NT2/D1 (cell line): ENCODE data around the gene FBXO5.
"Not testable (repeated sequence)": the region's sequence is repeated elsewhere in the genome, so short reads cannot be mapped to it uniquely, and the experiment has no call there.

ENCODE experiments used
- DNase-seq: peaks from one replicate; pipeline ENCODE4 v3.0.0-alpha.2; 2011; ENCODE audit warnings: low read depth, low spot score
- H3K27me3 ChIP-seq: 2 replicates; pipeline ENCODE4 v1.6.0; 2011; ENCODE audit warnings: mild to moderate bottlenecking; ENCODE audit not compliant: insufficient read length, insufficient read depth
- H3K36me3 ChIP-seq: 2 replicates; pipeline ENCODE4 v1.6.1; 2011; ENCODE audit warnings: mild to moderate bottlenecking, low read length, mixed read lengths; ENCODE audit not compliant: insufficient read depth, insufficient read length
- H3K4me1 ChIP-seq: 2 replicates; pipeline ENCODE4 v1.5.1; 2011; ENCODE audit not compliant: insufficient read depth, insufficient read length
- H3K4me3 ChIP-seq: 2 replicates; pipeline ENCODE4 v1.5.1; 2011; ENCODE audit warnings: low read depth; ENCODE audit not compliant: insufficient read length
- H3K9ac ChIP-seq: 2 replicates; pipeline ENCODE4 v1.6.0; 2011; ENCODE audit warnings: low read depth; ENCODE audit not compliant: insufficient read length
- H3K9me3 ChIP-seq: 2 replicates; pipeline ENCODE4 v1.5.1; 2011; ENCODE audit warnings: mild to moderate bottlenecking, low read length; ENCODE audit not compliant: insufficient read depth
- SUZ12 ChIP-seq: IDR thresholded peaks from 2 replicates; pipeline ENCODE4 v1.6.1; 2011; ENCODE audit not compliant: insufficient read length, insufficient read depth; ENCODE audit errors: extremely low read depth
- YY1 ChIP-seq: IDR thresholded peaks from 2 replicates; pipeline ENCODE4 v1.6.1; 2011; ENCODE audit not compliant: insufficient read length, insufficient read depth
- ZNF274 ChIP-seq: IDR thresholded peaks from 2 replicates; pipeline ENCODE4 v1.6.1; 2011; ENCODE audit warnings: mild to moderate bottlenecking, low read depth, low read length

FBXO5 gene

GRCh38 chr6:152986978-152987377 lies 4.1 kb upstream of the FBXO5 start:
- H3K4me1 ChIP-seq: no peaks in the 10 kb centered on the region
- no peak overlapping the region for H3K4me3 ChIP-seq
- no peaks in the 10 kb centered on the region for H3K27me3 ChIP-seq
- peaks cover 17% of the 10 kb centered on the region for H3K36me3 ChIP-seq
- H3K9me3 ChIP-seq: no peaks in the 10 kb centered on the region
- TF ChIP-seq ZNF274: no peak
- no peak for TF ChIP-seq YY1
- no peak for TF ChIP-seq SUZ12
- no peak overlapping the region for H3K9ac ChIP-seq
- DNase-seq: no peak

- not testable (repeated sequence) for H3K9me3 ChIP-seq, H3K4me1 ChIP-seq, DNase-seq, H3K27me3 ChIP-seq
- H3K4me3 ChIP-seq: peak overlapping the region; percentile 81
- H3K36me3 ChIP-seq: peaks cover 21% of the 10 kb centered on the region
- H3K9ac ChIP-seq: peak overlapping the region; percentile 56
Observed at GRCh38 chr6:152985300-152985699, 2.5 kb upstream of the FBXO5 start.

- Histone ChIP-seq H3K9ac (peak overlapping the region; percentile 21), H3K4me1 (no peaks in the 10 kb centered on the region), H3K4me3 (peak overlapping the region; percentile 81), H3K27me3 (no peaks in the 10 kb centered on the region), H3K9me3 (no peaks in the 10 kb centered on the region), H3K36me3 (peaks cover 21% of the 10 kb centered on the region)
- DNase-seq: no peak
- no peak for TF ChIP-seq SUZ12
- no peak for TF ChIP-seq YY1
- TF ChIP-seq ZNF274: no peak
Observed at GRCh38 chr6:152984513-152984872, 1.7 kb upstream of the FBXO5 start.

GRCh38 chr6:152983637-152984512 lies 1.0 kb upstream of the FBXO5 start:
- Histone ChIP-seq H3K27me3 (no peaks in the 10 kb centered on the region), H3K36me3 (peaks cover 21% of the 10 kb centered on the region), H3K4me3 (peak overlapping the region; percentile 81), H3K4me1 (no peaks in the 10 kb centered on the region), H3K9ac (peak overlapping the region; percentile 89), H3K9me3 (no peaks in the 10 kb centered on the region)
- TF ChIP-seq SUZ12 (no peak), ZNF274 (no peak), YY1 (no peak)
- peak; percentile 84 for DNase-seq

- no peak for DNase-seq
- Histone ChIP-seq H3K4me3 (peak overlapping the region; percentile 80), H3K4me1 (no peaks in the 10 kb centered on the region), H3K9me3 (no peaks in the 10 kb centered on the region), H3K9ac (peak overlapping the region; percentile 92), H3K27me3 (no peaks in the 10 kb centered on the region), H3K36me3 (peaks cover 33% of the 10 kb centered on the region)
- no peak for TF ChIP-seq YY1
- TF ChIP-seq ZNF274: no peak
- no peak for TF ChIP-seq SUZ12
Observed at GRCh38 chr6:152981989-152982903, 595 bp downstream of the FBXO5 start.

GRCh38 chr6:152981219-152981618 lies 1.6 kb downstream of the FBXO5 start:
- H3K27me3 ChIP-seq: no peaks in the 10 kb centered on the region
- peak overlapping the region; percentile 35 for H3K4me3 ChIP-seq
- H3K36me3 ChIP-seq: peaks cover 39% of the 10 kb centered on the region
- DNase-seq: no peak
- H3K9me3 ChIP-seq: no peaks in the 10 kb centered on the region
- no peaks in the 10 kb centered on the region for H3K4me1 ChIP-seq
- H3K9ac ChIP-seq: peak overlapping the region; percentile 59
- no peak for TF ChIP-seq ZNF274

GRCh38 chr6:152980656-152981055 lies 2.2 kb downstream of the FBXO5 start:
- no peak overlapping the region for H3K9ac ChIP-seq
- TF ChIP-seq SUZ12 (no peak), ZNF274 (no peak), YY1 (no peak)

More at GRCh38 chr6:152980656-152981055, 2.2 kb downstream of the FBXO5 start:
- H3K4me1 ChIP-seq: no peaks in the 10 kb centered on the region
- no peak for DNase-seq
- H3K36me3 ChIP-seq: peaks cover 37% of the 10 kb centered on the region
- H3K9me3 ChIP-seq: no peaks in the 10 kb centered on the region
- no peaks in the 10 kb centered on the region for H3K27me3 ChIP-seq
- H3K4me3 ChIP-seq: peak overlapping the region; percentile 29
